Transverse colon (tissue), 4 donors: ENCODE data around the gene ATP5ME.

ENCODE experiments used
- EP300 ChIP-seq: sonication (generic); formaldehyde crosslinking; IDR thresholded peaks from one replicate; pipeline ENCODE4 v1.6.1; 2017; ENCODE audit warnings: antibody characterized with exemption, low read depth
- POLR2A ChIP-seq: fragments of 450-650 bp; IDR thresholded peaks from one replicate; pipeline ENCODE4 v1.6.1; 2016; ENCODE audit warnings: antibody characterized with exemption, mild to moderate bottlenecking, moderate library complexity
- POLR2AphosphoS5 ChIP-seq, 3 donors: sonication (generic); formaldehyde crosslinking; IDR thresholded peaks; one replicate each; pipeline ENCODE4 v1.6.1; 2016; ENCODE audit warnings: antibody characterized with exemption in 3 of 3
- TF ChIP-seq, protein P1 (sequence below), 5 experiments: fragments of 200-600 bp in 3 of 5; fragments of 450-650 bp in 2 of 5; sonication (generic) in 3 of 5; IDR thresholded peaks; 1 replicate in 2 of 5; 2 replicates in 3 of 5; pipeline ENCODE4 v1.5.1; 2016 to 2017; ENCODE audit warnings: antibody characterized with exemption in 5 of 5, inconsistent platforms in 3 of 5, mild to moderate bottlenecking in 2 of 5, moderate library complexity in 1 of 5

- TF ChIP-seq POLR2A (no peak), EP300 (no peak), POLR2AphosphoS5 (IDR thresholded peaks at IDR 0.05) (no peak)
- TF ChIP-seq, protein P1, sequence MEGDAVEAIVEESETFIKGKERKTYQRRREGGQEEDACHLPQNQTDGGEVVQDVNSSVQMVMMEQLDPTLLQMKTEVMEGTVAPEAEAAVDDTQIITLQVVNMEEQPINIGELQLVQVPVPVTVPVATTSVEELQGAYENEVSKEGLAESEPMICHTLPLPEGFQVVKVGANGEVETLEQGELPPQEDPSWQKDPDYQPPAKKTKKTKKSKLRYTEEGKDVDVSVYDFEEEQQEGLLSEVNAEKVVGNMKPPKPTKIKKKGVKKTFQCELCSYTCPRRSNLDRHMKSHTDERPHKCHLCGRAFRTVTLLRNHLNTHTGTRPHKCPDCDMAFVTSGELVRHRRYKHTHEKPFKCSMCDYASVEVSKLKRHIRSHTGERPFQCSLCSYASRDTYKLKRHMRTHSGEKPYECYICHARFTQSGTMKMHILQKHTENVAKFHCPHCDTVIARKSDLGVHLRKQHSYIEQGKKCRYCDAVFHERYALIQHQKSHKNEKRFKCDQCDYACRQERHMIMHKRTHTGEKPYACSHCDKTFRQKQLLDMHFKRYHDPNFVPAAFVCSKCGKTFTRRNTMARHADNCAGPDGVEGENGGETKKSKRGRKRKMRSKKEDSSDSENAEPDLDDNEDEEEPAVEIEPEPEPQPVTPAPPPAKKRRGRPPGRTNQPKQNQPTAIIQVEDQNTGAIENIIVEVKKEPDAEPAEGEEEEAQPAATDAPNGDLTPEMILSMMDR (IDR thresholded peaks at IDR 0.05): no peak
Observed at GRCh38 chr4:709348-709747, 35.3 kb upstream of the ATP5ME start.
